HepG2 (cell line): ENCODE results near the gene RRBP1. TPM values are rescaled to one million over a fixed set of nuclear protein-coding genes. Genes with fewer than 3 reads are reported as not detected.

Experiments
- AFF4 ChIP-seq: sonication (generic); formaldehyde crosslinking; IDR thresholded peaks from 2 replicates; pipeline ENCODE4 v1.4.0; 2020; ENCODE audit warnings: missing genetic modification reagents
- ATF7 ChIP-seq, 2 experiments: fragments of 450-650 bp in 1 of 2; sonication (generic) in 1 of 2; formaldehyde crosslinking in 1 of 2; IDR thresholded peaks; 2 replicates each; pipeline versions ENCODE4 v1.4.0 to v1.6.1; 2016 to 2020; ENCODE audit warnings: antibody characterized with exemption in 1 of 2, mild to moderate bottlenecking in 1 of 2, missing genetic modification reagents in 1 of 2
- CHD4 ChIP-seq: fragments of 200-600 bp; sonication (generic); IDR thresholded peaks from 2 replicates; pipeline ENCODE4 v1.7.0; 2017; ENCODE audit warnings: mild to moderate bottlenecking, low read length, borderline replicate concordance
- CSRNP2 ChIP-seq: sonication (generic); formaldehyde crosslinking; conservative IDR thresholded peaks from 2 replicates; pipeline ENCODE4 v1.8.0; 2022; ENCODE audit warnings: low read depth, missing genetic modification reagents
- GTF3A ChIP-seq: sonication (generic); formaldehyde crosslinking; conservative IDR thresholded peaks from 2 replicates; pipeline ENCODE4 v1.4.0; 2020; ENCODE audit warnings: mild to moderate bottlenecking, missing genetic modification reagents
- HBP1 ChIP-seq: IDR thresholded peaks from 2 replicates; pipeline ENCODE4 v1.6.1; 2016; ENCODE audit warnings: low read depth, control low read depth
- MTA3 ChIP-seq: sonication (generic); formaldehyde crosslinking; IDR thresholded peaks from 2 replicates; pipeline ENCODE4 v1.4.0; 2020; ENCODE audit warnings: missing genetic modification reagents
- NBN ChIP-seq: fragments of 450-650 bp; conservative IDR thresholded peaks from 2 replicates; pipeline ENCODE4 v1.6.1; 2017
- NCOA2 ChIP-seq: sonication (generic); formaldehyde crosslinking; IDR thresholded peaks from 2 replicates; pipeline ENCODE4 v1.8.0; 2022; ENCODE audit warnings: inconsistent platforms
- NFAT5 ChIP-seq: sonication (generic); formaldehyde crosslinking; IDR thresholded peaks from 2 replicates; pipeline ENCODE4 v1.4.0; 2020; ENCODE audit warnings: missing genetic modification reagents
- RXRB ChIP-seq: IDR thresholded peaks from 2 replicates; pipeline ENCODE4 v1.6.1; 2016; ENCODE audit warnings: borderline replicate concordance, missing genetic modification reagents, missing compliant biosample characterization
- SIX1 ChIP-seq: sonication (generic); formaldehyde crosslinking; IDR thresholded peaks from 2 replicates; pipeline ENCODE4 v1.4.0; 2020; ENCODE audit warnings: missing genetic modification reagents, borderline replicate concordance
- SIX4 ChIP-seq: sonication (generic); formaldehyde crosslinking; IDR thresholded peaks from 2 replicates; pipeline ENCODE4 v1.4.0; 2020; ENCODE audit warnings: missing genetic modification reagents
- SNAPC5 ChIP-seq: sonication (generic); formaldehyde crosslinking; IDR thresholded peaks from 2 replicates; pipeline ENCODE4 v1.8.1; 2023; ENCODE audit warnings: mild to moderate bottlenecking, missing genetic modification reagents, borderline replicate concordance
- ZNF17 ChIP-seq: sonication (generic); formaldehyde crosslinking; IDR thresholded peaks from 2 replicates; pipeline ENCODE4 v1.5.0; 2020; ENCODE audit warnings: mild to moderate bottlenecking, missing genetic modification reagents
- ZNF441 ChIP-seq: sonication (generic); formaldehyde crosslinking; IDR thresholded peaks from 2 replicates; pipeline ENCODE4 v1.7.0; 2021; ENCODE audit warnings: missing genetic modification reagents, borderline replicate concordance
- ZNF580 ChIP-seq: IDR thresholded peaks from 2 replicates; pipeline ENCODE4 v1.6.1; 2016; ENCODE audit warnings: low read depth, borderline replicate concordance
- ZNF737 ChIP-seq: sonication (generic); formaldehyde crosslinking; IDR thresholded peaks from 2 replicates; pipeline ENCODE4 v1.5.0; 2020; ENCODE audit warnings: missing genetic modification reagents, mild to moderate bottlenecking, borderline replicate concordance
- ZNF891 ChIP-seq: sonication (generic); formaldehyde crosslinking; IDR thresholded peaks from 2 replicates; pipeline ENCODE4 v1.5.0; 2020; ENCODE audit warnings: mild to moderate bottlenecking, missing genetic modification reagents
- polyA plus RNA-seq, 8 experiments: library from polyadenylated mRNA; depleted of rRNA in 3 of 8; stranded (reverse) in 7 of 8; unstranded in 1 of 8; fragments of >200 nt; fragmentation: Illumina TruSeq in 4 of 8; extraction: Trizol in 4 of 8; gene quantifications; 2 replicates each; pipeline versions ENCODE4 v1.2.1 to v1.2.3, GENCODE V29; 2011 to 2016; ENCODE audit warnings: low read depth in 4 of 8, missing spikeins in 1 of 8, mixed read lengths in 1 of 8; ENCODE audit not compliant: insufficient read depth in 1 of 8
- total RNA-seq, 5 experiments: library from RNA; depleted of rRNA; stranded (reverse); fragments of >200 nt; fragmentation: Illumina TruSeq; extraction: Trizol; gene quantifications; 2 replicates each; pipeline ENCODE4 v1.2.3, GENCODE V29; 2016; ENCODE audit warnings: low read depth in 1 of 5

The RRBP1 gene
- total and polyA plus RNA-seq, 2 of the 13 experiments (the other 11 are each of a cell fraction or from before 2014, with no cell fraction given): 150 to 222 TPM

- TF ChIP-seq HBP1 (CRISPR knock-in tag) (no peak), SIX4 (CRISPR knock-in tag) (no peak), ZNF17 (no peak), NFAT5 (CRISPR knock-in tag) (no peak), GTF3A (CRISPR knock-in tag) (no peak), RXRB (CRISPR knock-in tag) (no peak), ZNF891 (CRISPR knock-in tag) (no peak), ZNF737 (CRISPR knock-in tag) (no peak), AFF4 (CRISPR knock-in tag) (no peak), CSRNP2 (CRISPR knock-in tag) (no peak), CHD4 (peak; percentile 80), NBN (no peak), ZNF441 (CRISPR knock-in tag) (no peak), SNAPC5 (CRISPR knock-in tag) (no peak), SIX1 (CRISPR knock-in tag) (no peak), ATF7 (IDR thresholded peaks at IDR 0.05) (no peak), ATF7 (CRISPR knock-in tag; IDR thresholded peaks at IDR 0.05) (no peak), MTA3 (CRISPR knock-in tag) (no peak), ZNF580 (CRISPR knock-in tag) (no peak), NCOA2 (CRISPR knock-in tag) (no peak)
Observed at GRCh38 chr20:17682889-17683198, 802 bp upstream of the RRBP1 start (continued).
